Peyer's patch (tissue), 4 donors: Measurements from ENCODE around the gene POTEF.
"Not testable (repeated sequence)": the region's sequence is repeated elsewhere in the genome, so short reads cannot be mapped to it uniquely, and the experiment has no call there.

ENCODE experiments used
- CTCF ChIP-seq, 6 experiments: fragments of 450-650 bp in 4 of 6; fragments of 200-600 bp in 2 of 6; sonication (generic) in 1 of 6; IDR thresholded peaks; one replicate each; pipeline ENCODE4 v1.5.1; 2017 to 2019; ENCODE audit warnings: antibody characterized with exemption in 6 of 6, mild to moderate bottlenecking in 3 of 6, moderate library complexity in 1 of 6
- POLR2A ChIP-seq, 2 donors: fragments of 450-650 bp; IDR thresholded peaks; one replicate each; pipeline ENCODE4 v1.5.1; 2017; ENCODE audit warnings: antibody characterized with exemption in 2 of 2, mild to moderate bottlenecking in 2 of 2, moderate library complexity in 2 of 2

- TF ChIP-seq CTCF, POLR2A (IDR thresholded peaks at IDR 0.05): not testable (repeated sequence)
Measured at GRCh38 chr2:130142396-130143265, 13.6 kb upstream of the POTEF start.
